ENCODE data around the gene USP36.

- no peak for TF ChIP-seq CTCF (IDR thresholded peaks at IDR 0.05)
- no peak for TF ChIP-seq POLR2A (IDR thresholded peaks at IDR 0.05)
Measured at GRCh38 chr17:78861229-78861628, 20.6 kb upstream of the USP36 start.

Measured in adrenal gland (tissue), 5 donors.